ENCODE data around the gene P4HTM. TPM values are rescaled to one million over a fixed set of nuclear protein-coding genes. Genes with fewer than 3 reads are reported as not detected.
A peak's percentile ranks its signal among the peaks of the same experiment; 100 is the strongest.

P4HTM gene
- polyA plus RNA-seq (2013, experiment 1 of 2): 6.9 TPM
- polyA plus RNA-seq (2013, experiment 2 of 2): 6.6 TPM

GRCh38 chr3:48989796-48990635 lies at the start of gene P4HTM:
Gene P4HTM (plus strand): TSS chr3:48990241. CDS start chr3:48990257, 16 bp downstream.
- H3K18ac ChIP-seq (ENCODE audit: low read length): peak within 1 kb of the TSS; percentile 22
- H2BK5ac ChIP-seq (ENCODE audit: low read length): no peak within 1 kb of the TSS
- no peak within 1 kb of the TSS for H2BK120ac ChIP-seq (ENCODE audit: low read depth, low read length)
- H3K56ac ChIP-seq (ENCODE audit: low read length): peak within 1 kb of the TSS; percentile 92
- peaks cover 3% of the 10 kb centered on the region for H3K79me2 ChIP-seq (ENCODE audit: control insufficient read depth, insufficient read depth, low read length)
- peak within 1 kb of the TSS; percentile 67 for H3K4me3 ChIP-seq (ENCODE audit: low read length)
- no CpG with 5 or more reads among the region's 91 CpGs for WGBS (ENCODE audit: extremely low coverage, insufficient coverage, low lambda C conversion rate)
- peak within 1 kb of the TSS; percentile 80 for H3K23ac ChIP-seq (ENCODE audit: low read length)
- peak within 1 kb of the TSS; percentile 92 for H3K4me2 ChIP-seq (ENCODE audit: low read length)
- H4K8ac ChIP-seq (ENCODE audit: low read depth, low read length): peak within 1 kb of the TSS; percentile 68
- H3K4me1 ChIP-seq (ENCODE audit: control insufficient read depth, low read depth, low read length): peaks cover 3% of the 10 kb centered on the region
- H3K9ac ChIP-seq (ENCODE audit: low read length): peak within 1 kb of the TSS; percentile 91
- H4K5ac ChIP-seq (ENCODE audit: low read length): peak within 1 kb of the TSS; percentile 90
- H3K27me3 ChIP-seq (ENCODE audit: insufficient read depth, low read length, poor library complexity): no peaks in the 10 kb centered on the region
- H2BK15ac ChIP-seq (replicated peaks; ENCODE audit: low read depth): no peak within 1 kb of the TSS
- H3K79me1 ChIP-seq (ENCODE audit: low read length): peaks cover 6% of the 10 kb centered on the region
- H3K27ac ChIP-seq (ENCODE audit: low read depth, low read length): peak within 1 kb of the TSS; percentile 69
- peaks cover under 1% of the 10 kb centered on the region for H3K36me3 ChIP-seq (ENCODE audit: control insufficient read depth, insufficient read depth, low read length)
- peak; percentile 93 for DNase-seq
- no peak within 1 kb of the TSS for H2AK5ac ChIP-seq (ENCODE audit: low read length)
- peak within 1 kb of the TSS; percentile 17 for H3K4ac ChIP-seq (ENCODE audit: low read depth, low read length)

GRCh38 chr3:48945432-48945831 lies 44.6 kb upstream of the P4HTM start:
- peaks cover 14% of the 10 kb centered on the region for H3K79me1 ChIP-seq (ENCODE audit: low read length)
- H4K5ac ChIP-seq (ENCODE audit: low read length): no peak overlapping the region
- H3K4me1 ChIP-seq (ENCODE audit: control insufficient read depth, low read depth, low read length): no peaks in the 10 kb centered on the region
- H2BK5ac ChIP-seq (ENCODE audit: low read length): no peak overlapping the region
- no peak overlapping the region for H3K56ac ChIP-seq (ENCODE audit: low read length)
- H3K9ac ChIP-seq (ENCODE audit: low read length): no peak overlapping the region
- H4K8ac ChIP-seq (ENCODE audit: low read depth, low read length): no peak overlapping the region
- H3K4ac ChIP-seq (ENCODE audit: low read depth, low read length): no peak overlapping the region
- H2AK5ac ChIP-seq (ENCODE audit: low read length): no peak overlapping the region
- peaks cover 3% of the 10 kb centered on the region for H3K36me3 ChIP-seq (ENCODE audit: control insufficient read depth, insufficient read depth, low read length)
- H3K27ac ChIP-seq (ENCODE audit: low read depth, low read length): no peak overlapping the region
- H2BK120ac ChIP-seq (ENCODE audit: low read depth, low read length): no peak overlapping the region
- no peak for DNase-seq
- H3K27me3 ChIP-seq (ENCODE audit: insufficient read depth, low read length, poor library complexity): no peaks in the 10 kb centered on the region
- no peak overlapping the region for H3K18ac ChIP-seq (ENCODE audit: low read length)
- H3K23ac ChIP-seq (ENCODE audit: low read length): no peak overlapping the region
- no CpG with 5 or more reads among the region's 2 CpGs for WGBS (ENCODE audit: extremely low coverage, insufficient coverage, low lambda C conversion rate)
- peaks cover 9% of the 10 kb centered on the region for H3K79me2 ChIP-seq (ENCODE audit: control insufficient read depth, insufficient read depth, low read length)
- no peak overlapping the region for H2BK15ac ChIP-seq (replicated peaks; ENCODE audit: low read depth)
- no peak overlapping the region for H3K4me2 ChIP-seq (ENCODE audit: low read length)
- H3K4me3 ChIP-seq (ENCODE audit: low read length): no peak overlapping the region

- WGBS (ENCODE audit: extremely low coverage, insufficient coverage, low lambda C conversion rate): no CpG with 5 or more reads among the region's 4 CpGs
- no peaks in the 10 kb centered on the region for H3K27me3 ChIP-seq (ENCODE audit: insufficient read depth, low read length, poor library complexity)
These were observed 44.0 kb upstream of the P4HTM start for GRCh38 chr3:48945891-48946549.

GRCh38 chr3:48949376-48949717 lies 40.7 kb upstream of the P4HTM start:
- Histone ChIP-seq H2BK15ac (replicated peaks; ENCODE audit: low read depth) (no peak overlapping the region), H3K4me1 (ENCODE audit: control insufficient read depth, low read depth, low read length) (no peaks in the 10 kb centered on the region), H2BK5ac (ENCODE audit: low read length) (no peak overlapping the region), H2AK5ac (ENCODE audit: low read length) (no peak overlapping the region), H3K23ac (ENCODE audit: low read length) (no peak overlapping the region), H3K56ac (ENCODE audit: low read length) (no peak overlapping the region), H3K27me3 (ENCODE audit: insufficient read depth, low read length, poor library complexity) (no peaks in the 10 kb centered on the region), H2BK120ac (ENCODE audit: low read depth, low read length) (no peak overlapping the region), H3K27ac (ENCODE audit: low read depth, low read length) (no peak overlapping the region), H3K79me2 (ENCODE audit: control insufficient read depth, insufficient read depth, low read length) (peaks cover 2% of the 10 kb centered on the region), H4K5ac (ENCODE audit: low read length) (no peak overlapping the region), H3K4me3 (ENCODE audit: low read length) (no peak overlapping the region), H3K36me3 (ENCODE audit: control insufficient read depth, insufficient read depth, low read length) (no peaks in the 10 kb centered on the region), H4K8ac (ENCODE audit: low read depth, low read length) (no peak overlapping the region), H3K4me2 (ENCODE audit: low read length) (no peak overlapping the region), H3K9ac (ENCODE audit: low read length) (no peak overlapping the region), H3K18ac (ENCODE audit: low read length) (no peak overlapping the region), H3K79me1 (ENCODE audit: low read length) (peaks cover 9% of the 10 kb centered on the region), H3K4ac (ENCODE audit: low read depth, low read length) (no peak overlapping the region)
- WGBS (ENCODE audit: extremely low coverage, insufficient coverage, low lambda C conversion rate): no CpG with 5 or more reads among the region's 2 CpGs
- no peak for DNase-seq

More at GRCh38 chr3:48945891-48946549, 44.0 kb upstream of the P4HTM start:
- no peak overlapping the region for H3K18ac ChIP-seq (ENCODE audit: low read length)
- H3K4me1 ChIP-seq (ENCODE audit: control insufficient read depth, low read depth, low read length): no peaks in the 10 kb centered on the region
- no peak for DNase-seq
- no peak overlapping the region for H2AK5ac ChIP-seq (ENCODE audit: low read length)
- H3K4me2 ChIP-seq (ENCODE audit: low read length): no peak overlapping the region
- no peak overlapping the region for H3K4me3 ChIP-seq (ENCODE audit: low read length)
- no peak overlapping the region for H3K4ac ChIP-seq (ENCODE audit: low read depth, low read length)
- no peak overlapping the region for H3K23ac ChIP-seq (ENCODE audit: low read length)
- peaks cover 14% of the 10 kb centered on the region for H3K79me1 ChIP-seq (ENCODE audit: low read length)
- H2BK5ac ChIP-seq (ENCODE audit: low read length): no peak overlapping the region
- H3K27ac ChIP-seq (ENCODE audit: low read depth, low read length): no peak overlapping the region
- H3K56ac ChIP-seq (ENCODE audit: low read length): no peak overlapping the region
- H3K36me3 ChIP-seq (ENCODE audit: control insufficient read depth, insufficient read depth, low read length): peaks cover 3% of the 10 kb centered on the region
- H2BK120ac ChIP-seq (ENCODE audit: low read depth, low read length): no peak overlapping the region
- H4K5ac ChIP-seq (ENCODE audit: low read length): no peak overlapping the region
- no peak overlapping the region for H3K9ac ChIP-seq (ENCODE audit: low read length)
- H2BK15ac ChIP-seq (replicated peaks; ENCODE audit: low read depth): no peak overlapping the region
- no peak overlapping the region for H4K8ac ChIP-seq (ENCODE audit: low read depth, low read length)
- peaks cover 10% of the 10 kb centered on the region for H3K79me2 ChIP-seq (ENCODE audit: control insufficient read depth, insufficient read depth, low read length)

GRCh38 chr3:48950051-48950450 lies 40.0 kb upstream of the P4HTM start:
- H3K18ac ChIP-seq (ENCODE audit: low read length): no peak overlapping the region
- no peak overlapping the region for H3K56ac ChIP-seq (ENCODE audit: low read length)
- H3K9ac ChIP-seq (ENCODE audit: low read length): no peak overlapping the region
- H3K36me3 ChIP-seq (ENCODE audit: control insufficient read depth, insufficient read depth, low read length): no peaks in the 10 kb centered on the region
- no peak overlapping the region for H3K27ac ChIP-seq (ENCODE audit: low read depth, low read length)
- no CpG with 5 or more reads among the region's 1 CpG for WGBS (ENCODE audit: extremely low coverage, insufficient coverage, low lambda C conversion rate)
- H2BK15ac ChIP-seq (replicated peaks; ENCODE audit: low read depth): no peak overlapping the region
- no peaks in the 10 kb centered on the region for H3K27me3 ChIP-seq (ENCODE audit: insufficient read depth, low read length, poor library complexity)
- DNase-seq: no peak
- no peak overlapping the region for H3K4me2 ChIP-seq (ENCODE audit: low read length)
- H3K79me2 ChIP-seq (ENCODE audit: control insufficient read depth, insufficient read depth, low read length): peaks cover 1% of the 10 kb centered on the region
- H3K79me1 ChIP-seq (ENCODE audit: low read length): peaks cover 7% of the 10 kb centered on the region
- H2AK5ac ChIP-seq (ENCODE audit: low read length): no peak overlapping the region
- H4K5ac ChIP-seq (ENCODE audit: low read length): no peak overlapping the region
- no peak overlapping the region for H4K8ac ChIP-seq (ENCODE audit: low read depth, low read length)
- no peak overlapping the region for H3K4ac ChIP-seq (ENCODE audit: low read depth, low read length)
- no peak overlapping the region for H2BK5ac ChIP-seq (ENCODE audit: low read length)
- H3K23ac ChIP-seq (ENCODE audit: low read length): no peak overlapping the region
- no peaks in the 10 kb centered on the region for H3K4me1 ChIP-seq (ENCODE audit: control insufficient read depth, low read depth, low read length)
- H3K4me3 ChIP-seq (ENCODE audit: low read length): no peak overlapping the region
- H2BK120ac ChIP-seq (ENCODE audit: low read depth, low read length): no peak overlapping the region
